GM21526 (cell line): ENCODE results near the gene IL21.
A peak's percentile ranks its signal among the peaks of the same experiment; 100 is the strongest.
"Not testable (repeated sequence)": the region's sequence is repeated elsewhere in the genome, so short reads cannot be mapped to it uniquely, and the experiment has no call there.

Experiments used
- ATAC-seq: cut with Tn5 transposase; IDR thresholded peaks from one replicate; pipeline ENCODE4 v1.9.1; 2021; ENCODE audit warnings: moderate library complexity; ENCODE audit not compliant: unreplicated experiment, low FRiP score

The IL21 gene

DNA sequence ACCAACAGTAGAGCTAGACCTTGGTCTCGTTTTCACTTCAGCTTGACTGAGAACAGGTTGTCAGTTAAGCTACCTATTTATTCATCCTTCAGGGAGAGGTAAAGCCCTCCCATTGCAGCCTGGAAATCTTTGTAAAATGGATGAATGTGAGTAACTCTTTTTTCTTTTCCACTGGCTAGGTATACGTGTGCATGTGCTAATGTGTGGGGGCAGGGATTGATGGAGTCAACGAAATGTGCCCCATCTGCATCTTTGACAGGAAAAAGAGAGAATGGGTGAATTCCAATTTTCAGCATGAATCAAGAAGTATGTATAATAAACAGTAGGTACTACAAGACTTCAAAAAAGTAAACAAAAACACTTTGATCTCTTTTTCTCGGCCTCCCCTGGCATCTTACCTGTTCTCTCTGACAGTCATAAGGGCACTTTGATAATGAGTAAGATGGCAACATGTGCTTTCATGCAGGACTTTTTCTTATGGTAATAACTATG, at the start of gene IL21:
Gene IL21, minus strand, starts transcription at position 51 of the 492 bp plus-strand sequence. CDS start 55 bp downstream, outside the sequence.
- ATAC-seq, result no peak

DNA sequence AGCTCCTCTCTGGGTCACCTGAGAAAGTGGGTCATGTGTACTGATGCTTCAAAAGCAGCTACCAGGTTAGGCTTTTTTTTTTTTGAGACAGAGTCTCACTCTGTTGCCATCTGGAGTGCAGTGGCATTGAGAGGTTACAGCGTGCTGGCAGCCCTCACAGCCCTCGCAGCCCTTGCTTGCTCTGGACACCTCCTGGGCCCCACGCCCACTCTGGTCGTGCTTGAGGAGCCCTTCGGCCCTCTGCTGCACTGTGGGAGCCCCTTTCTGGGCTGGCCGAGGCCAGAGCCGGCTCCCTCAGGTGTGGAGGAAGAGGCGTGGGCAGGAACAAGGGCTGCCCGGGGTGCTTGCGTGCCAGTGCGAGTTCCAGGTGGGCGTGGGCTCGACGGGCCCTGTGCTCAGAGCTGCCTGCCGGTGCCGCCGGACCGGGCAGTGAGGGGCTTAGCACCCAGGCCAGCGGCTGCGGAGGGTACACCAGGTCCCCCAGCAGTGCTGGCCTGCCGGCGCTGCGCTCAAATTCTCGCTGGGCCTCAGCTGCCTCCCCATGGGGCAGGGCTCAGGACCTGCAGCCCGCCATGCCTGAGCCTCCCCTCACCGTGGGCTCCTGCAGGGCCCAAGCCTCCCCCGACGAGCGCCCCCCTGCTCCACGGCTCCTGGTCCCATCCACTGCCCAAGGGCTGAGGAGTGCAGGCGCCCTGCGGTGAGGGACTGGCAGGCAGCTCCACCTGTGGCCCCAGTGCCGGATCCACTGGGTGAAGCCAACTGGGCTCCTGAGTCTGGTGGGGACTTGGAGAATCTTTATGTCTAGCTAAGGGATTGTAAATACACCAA, 49.3 kb upstream of the IL21 start:
- no peak for ATAC-seq

DNA sequence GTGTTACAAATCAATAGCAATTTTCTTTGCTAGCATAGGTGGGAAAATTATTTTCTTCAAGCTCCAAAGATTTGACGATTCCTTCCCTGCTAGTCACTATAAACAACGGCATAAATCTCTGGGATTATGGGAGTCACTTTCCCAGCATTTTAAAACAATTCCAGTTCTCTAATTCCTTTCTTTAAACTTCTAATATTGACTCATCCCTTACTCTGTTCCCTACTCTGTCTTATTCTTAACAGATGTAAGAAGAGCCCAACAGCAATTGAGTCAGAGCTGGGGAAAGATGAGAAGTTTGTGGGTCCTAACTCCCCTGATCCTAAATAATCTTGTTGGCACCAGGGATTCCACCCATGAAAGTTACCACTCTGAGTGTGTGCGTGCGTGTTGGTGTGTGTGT, 47.4 kb upstream of the IL21 start:
- ATAC-seq, result no peak

DNA sequence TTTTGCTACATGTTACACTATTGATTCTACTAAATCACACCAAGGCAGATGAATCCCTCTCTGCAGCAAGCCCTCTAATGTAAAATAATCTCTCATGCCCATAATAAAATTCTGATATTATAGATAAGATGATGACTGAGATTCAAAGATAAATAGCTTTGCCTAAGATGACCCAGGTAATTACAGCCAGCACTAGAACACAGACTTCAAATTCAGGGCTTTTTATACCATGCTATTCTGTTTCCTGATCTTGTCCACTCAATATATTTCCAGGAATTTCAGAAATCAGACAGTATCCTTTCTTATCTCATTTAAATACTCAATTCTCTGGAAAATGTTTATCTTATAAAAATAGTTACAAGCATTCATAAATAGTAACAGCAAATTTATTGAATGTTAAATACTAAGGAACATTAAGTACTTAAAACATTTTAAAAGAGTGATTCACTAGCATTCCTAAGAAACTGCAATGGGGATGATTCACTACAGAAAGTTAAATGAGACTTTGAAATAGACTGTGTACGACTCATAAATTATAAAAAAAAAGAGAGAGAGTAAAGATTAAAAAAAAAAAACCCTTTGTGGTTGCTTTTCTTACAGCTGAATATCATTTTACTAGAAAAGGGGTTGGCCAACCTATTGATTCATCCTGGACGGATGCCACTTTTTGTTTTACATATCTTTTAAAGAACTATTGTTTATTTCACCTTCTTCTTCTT, 45.8 kb upstream of the IL21 start:
- no peak for ATAC-seq

DNA sequence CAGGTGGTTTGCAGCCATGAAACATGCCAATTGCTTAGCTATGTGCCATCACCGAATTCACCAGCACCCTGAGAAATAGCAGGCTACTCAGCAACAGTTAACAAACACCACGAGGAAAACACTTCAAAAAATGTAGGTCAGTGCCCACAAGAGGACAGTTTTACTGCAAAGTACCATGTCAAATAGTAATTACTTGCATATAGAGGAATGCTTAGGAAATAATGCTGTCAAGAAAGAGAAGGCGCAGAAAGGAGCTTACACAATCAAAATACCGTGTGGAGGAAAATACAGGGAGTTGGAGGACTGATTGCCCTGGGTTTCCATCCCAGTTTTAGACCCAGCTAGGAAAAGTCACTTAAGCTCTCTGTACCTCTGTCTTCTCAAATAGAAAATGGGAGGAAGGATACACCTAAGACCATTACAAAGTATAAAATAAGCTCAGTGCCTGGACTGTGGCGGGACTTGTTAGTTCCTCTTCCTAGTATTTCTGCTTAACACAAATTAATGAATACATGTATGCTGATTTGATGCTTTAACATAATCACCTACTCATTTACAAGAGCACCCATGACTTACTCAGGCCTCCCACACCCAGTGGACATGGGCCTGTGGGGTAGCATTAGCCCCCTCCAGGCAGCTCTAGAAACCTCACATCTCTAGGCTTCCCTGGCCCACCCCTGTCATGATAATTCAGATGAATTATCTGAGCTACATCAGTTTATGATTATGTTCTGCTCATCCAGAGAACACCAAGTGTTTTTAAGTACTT, 44.5 kb upstream of the IL21 start:
- ATAC-seq, result no peak

DNA sequence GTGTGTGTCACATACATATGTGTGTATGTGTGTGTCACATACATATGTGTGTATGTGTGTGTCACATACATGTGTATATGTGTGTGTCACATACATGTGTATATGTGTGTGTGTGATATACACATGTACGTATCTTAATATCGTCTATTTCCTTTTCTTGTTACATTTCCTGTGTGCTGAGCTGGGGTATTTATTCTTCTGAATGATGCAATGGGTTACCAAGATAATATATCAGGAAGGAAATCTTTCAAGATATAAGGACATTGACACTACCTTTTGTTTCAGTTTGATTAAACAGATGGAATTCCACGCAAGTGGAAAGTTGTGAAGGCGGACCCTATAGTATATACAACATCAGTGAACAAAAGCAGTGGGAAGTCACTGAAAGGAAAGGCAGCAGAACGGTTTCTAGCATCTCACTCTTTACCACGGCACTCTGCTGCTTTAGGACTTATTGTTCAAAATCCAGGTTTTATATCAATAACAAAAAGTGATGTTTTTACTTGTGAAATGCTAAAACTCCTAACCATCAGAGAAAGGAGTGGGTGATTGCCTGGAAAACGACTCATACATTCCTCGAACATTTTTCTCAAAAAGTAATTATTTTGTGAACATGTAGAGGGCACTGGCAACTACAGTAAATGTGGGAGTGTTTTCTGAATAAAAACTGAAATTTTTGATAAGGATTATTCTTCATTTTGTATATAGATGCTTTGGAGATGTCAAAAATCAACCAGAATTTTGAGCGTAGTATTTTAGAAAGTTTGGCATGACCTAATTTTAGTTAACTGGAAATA, 43.1 kb upstream of the IL21 start:
- ATAC-seq, result no peak

DNA sequence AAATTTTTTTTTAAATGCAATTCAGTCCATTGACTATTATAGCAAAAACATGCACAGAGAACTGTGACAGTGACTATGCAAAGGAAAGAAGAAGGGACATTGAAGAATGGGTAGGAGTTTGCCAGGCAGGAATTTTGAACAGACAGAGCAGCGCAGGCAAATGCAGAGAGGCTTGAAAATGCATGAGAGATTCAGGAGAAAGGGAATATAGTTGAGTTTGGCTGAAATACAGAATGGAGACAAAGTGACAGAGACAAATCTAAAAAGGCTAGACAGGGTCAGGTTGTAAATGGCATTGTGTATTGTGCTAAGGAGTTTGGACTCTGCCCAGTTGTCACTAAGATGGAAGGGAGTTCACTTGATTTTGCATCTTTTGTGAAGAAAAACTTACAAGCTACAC, 42.4 kb upstream of the IL21 start:
- no peak for ATAC-seq

DNA sequence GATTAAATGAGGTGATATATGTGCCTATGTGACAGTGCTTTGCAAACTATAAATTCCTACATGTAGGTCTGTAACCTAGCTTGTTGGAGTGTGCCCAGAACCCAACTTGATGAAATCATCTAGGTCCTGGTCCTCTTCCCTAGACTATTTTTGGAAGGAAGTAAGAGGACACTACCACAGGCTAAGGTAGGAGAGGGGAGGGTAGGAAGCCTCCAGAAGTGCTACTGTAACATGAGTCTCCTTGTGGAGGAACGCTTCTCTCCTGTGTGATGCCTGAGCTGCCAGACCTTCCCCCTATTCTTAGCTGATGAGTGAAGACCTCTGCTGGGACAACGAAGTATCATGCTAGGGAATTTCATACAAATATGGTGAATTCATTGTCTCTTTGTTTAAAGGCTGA, 41.8 kb upstream of the IL21 start:
- no peak for ATAC-seq

DNA sequence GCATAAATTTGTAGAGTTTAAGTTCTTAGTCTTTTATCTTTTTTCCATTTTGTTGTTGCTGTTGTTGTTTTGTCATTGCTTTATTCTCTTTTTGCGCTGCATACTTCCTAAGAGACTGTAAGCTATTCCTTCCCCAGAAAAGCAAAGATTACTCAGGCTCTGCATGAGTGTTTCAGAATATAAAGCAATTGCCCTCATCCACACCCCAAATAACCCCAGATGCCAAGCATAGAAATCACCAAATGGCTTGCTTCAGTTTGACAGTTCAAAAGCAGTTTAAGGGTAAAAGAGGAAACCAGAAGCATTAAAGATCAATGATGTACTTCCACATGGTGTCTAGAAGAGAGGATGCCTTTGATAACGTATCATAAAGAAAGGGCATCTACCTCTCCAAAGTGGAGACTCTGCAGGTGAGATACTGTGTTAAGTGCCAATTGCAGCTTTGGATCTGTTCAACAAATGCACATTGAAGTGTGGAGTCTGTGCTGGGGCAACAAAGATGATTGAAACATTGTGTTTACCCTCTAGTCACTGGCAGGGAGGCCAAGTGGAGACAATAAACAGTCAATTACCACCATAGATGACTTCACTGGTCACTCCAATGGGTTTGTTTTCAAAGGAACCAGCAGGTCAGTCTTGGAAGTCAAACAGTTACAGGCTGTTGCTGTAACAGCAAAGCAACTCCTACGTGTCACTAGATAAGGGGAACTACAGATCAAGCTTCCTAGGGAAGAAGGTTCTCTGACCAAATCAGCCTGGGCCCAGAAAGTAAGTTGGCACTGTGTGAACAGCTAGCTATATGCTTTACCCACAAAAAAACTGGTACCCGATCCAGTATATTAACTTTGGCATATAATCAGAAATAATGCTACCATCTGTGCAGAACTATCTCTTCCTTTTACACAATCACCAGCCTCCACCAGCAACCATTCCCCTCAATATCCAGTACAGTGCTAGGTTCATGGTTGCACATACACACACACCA, 40.6 kb upstream of the IL21 start:
- ATAC-seq, result no peak

DNA sequence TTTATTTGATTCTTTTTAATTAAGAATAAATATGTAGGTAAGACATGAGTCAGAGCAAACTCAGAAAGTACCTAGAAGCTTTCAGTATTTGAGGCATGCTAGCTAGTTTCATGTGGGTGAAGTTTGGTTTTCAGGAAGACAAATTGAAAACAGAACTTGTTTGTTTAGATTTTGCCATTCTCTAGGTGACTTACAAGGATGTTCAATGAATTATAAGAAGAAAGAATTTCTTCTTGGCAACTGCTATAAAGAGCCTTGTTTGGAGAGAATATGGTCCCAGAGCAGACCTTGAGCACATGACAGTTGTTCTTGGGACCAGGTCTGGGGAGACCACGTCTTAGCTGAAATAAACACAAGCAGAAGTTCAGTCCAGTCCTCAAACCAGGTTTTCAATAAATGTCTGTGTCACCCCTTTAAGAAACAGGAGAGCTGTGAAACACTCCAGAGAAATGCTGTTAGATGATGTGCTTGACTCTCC, 38.0 kb upstream of the IL21 start:
- ATAC-seq, result peak; percentile 94

DNA sequence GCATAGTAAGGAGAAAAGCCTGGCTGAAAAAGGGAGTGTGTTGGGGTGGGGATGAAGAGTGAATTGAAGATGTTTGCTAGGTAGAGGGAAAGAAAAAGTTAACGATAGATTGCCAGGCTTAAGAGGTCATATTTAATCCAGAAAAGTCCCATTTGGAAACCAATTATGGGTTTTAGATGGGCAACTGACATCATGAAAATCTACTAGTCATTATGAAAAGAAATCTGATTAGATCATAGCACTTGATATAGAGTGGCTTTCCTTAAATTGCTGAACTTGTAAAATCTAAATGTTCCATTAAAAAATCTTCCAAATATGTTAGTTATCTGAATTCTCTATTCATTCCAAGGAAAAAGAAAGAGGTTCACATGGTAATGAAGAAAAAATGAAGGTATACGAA, 37.5 kb upstream of the IL21 start:
- no peak for ATAC-seq

DNA sequence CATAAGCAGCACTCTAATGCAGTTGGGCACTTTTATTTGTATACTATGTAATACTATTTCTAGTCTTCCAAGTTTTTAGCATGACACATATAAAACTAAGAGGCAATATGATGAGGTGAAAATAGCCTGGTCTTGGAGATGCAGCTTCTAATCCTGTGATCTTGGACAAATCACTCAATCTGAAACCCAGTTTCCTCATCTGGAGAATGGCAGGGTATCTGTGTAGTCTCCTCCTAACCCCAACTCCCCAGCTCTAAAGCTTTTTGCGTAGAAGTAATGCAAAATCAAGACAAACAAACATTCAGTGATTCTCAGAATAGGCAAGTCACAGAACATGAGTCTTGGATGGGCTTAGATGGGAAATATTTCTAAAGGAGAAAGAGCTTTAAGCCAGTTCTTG, 36.7 kb upstream of the IL21 start:
- no peak for ATAC-seq

DNA sequence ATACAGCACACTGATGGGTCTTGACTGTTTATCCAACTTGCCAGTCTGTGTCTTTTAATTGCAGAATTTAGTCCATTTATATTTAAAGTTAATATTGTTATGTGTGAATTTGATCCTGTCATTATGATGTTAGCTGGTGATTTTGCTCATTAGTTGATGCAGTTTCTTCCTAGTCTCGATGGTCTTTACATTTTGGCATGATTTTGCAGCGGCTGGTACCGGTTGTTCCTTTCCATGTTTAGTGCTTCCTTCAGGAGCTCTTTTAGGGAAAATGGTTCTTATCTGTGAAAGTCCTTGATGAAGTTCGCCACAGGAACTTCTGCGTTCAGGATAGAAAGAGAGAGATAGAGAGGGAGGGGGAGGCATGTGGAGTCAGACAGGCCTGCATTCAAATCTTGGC, 35.7 kb upstream of the IL21 start:
- not testable (repeated sequence) for ATAC-seq

DNA sequence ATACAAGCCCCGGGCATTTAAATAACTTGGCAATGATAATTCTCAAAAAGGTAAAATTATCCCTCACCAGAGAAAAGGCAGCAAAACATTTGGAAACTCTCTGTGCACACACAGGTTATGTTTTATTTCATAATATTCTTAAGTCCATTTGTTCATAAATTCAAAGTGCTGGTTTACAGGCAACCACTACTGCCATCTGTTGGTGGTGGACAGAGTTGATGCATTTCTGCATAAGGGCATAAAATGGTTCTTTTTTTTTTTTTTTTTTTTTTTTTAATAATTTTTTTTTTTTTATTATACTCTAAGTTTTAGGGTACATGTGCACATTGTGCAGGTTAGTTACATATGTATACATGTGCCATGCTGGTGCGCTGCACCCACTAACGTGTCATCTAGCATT, 31.5 kb upstream of the IL21 start:
- no peak for ATAC-seq

DNA sequence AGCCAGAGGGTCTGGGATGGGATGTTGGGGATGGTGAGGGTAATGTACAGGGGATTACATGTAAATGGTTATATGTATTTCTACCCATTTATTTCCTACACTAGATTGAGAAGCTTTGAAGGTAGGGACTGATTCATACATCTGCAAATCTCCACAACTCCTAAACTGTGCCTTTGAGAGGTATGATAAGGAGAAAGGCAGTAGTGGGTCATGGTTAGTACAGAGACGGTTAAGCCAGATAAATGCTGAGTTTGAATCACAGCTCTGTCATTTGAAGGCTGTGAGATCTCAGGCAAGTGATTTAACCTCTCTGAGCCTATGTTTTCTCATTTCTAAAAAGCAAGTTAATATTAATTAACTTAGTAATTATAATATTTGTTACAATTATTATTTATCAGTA, 29.3 kb upstream of the IL21 start:
- ATAC-seq, result no peak

DNA sequence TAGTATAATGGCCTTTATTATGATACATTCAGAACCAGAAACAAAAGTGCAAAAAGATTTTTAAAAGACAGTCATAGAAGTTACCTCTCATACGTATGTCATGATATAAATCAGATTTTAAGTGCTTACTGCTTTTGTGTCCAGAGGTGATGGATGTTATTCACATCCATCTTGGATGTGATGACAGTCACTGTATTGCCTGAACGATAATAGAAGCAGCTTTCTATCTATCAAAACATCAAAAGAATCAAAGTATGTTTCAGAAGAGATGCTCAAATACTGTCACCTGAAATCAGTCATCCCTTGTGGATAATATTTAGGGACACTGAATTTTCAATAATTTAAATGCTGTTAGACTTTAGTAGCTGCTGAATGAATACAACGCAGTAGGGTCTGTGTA, 26.8 kb upstream of the IL21 start:
- ATAC-seq, result no peak

DNA sequence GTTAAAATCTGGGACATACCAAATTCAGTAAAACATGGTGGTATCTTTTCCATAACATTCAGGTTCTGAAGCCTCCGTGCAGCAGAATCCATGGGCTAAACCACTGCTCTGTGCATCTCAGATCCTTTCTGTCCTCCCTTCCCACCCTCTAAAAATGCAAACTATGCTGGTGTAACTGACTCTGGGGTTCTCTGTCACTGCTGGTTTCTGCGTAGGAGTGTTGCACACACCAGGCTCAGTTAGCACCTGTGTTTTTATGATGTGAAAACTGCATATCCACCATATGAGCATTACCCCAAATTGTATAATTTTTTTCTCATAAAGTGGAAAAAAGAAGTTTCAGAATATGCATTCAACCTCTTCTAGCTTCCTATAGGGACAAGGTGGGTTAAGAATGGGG, 22.4 kb upstream of the IL21 start:
- peak; percentile 59 for ATAC-seq

DNA sequence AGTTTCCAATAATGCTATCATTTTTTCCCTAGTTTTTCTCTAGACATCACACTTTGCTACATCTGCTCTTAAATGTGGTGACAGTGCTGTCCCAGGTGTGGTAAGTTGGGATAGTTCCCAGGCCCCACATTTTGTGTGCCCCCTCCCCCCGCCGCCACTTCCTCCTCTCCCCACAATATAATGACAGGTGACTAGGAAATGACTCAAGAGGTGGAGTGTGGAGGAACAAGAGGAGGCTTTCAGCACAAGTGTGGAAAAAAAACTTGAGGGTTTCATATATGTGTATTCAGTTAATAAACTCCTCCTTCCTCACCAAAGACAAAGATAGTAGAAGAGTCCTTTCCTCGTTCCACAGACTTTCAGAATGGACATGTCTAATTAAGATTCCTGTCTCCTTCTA, 18.3 kb upstream of the IL21 start:
- no peak for ATAC-seq

DNA sequence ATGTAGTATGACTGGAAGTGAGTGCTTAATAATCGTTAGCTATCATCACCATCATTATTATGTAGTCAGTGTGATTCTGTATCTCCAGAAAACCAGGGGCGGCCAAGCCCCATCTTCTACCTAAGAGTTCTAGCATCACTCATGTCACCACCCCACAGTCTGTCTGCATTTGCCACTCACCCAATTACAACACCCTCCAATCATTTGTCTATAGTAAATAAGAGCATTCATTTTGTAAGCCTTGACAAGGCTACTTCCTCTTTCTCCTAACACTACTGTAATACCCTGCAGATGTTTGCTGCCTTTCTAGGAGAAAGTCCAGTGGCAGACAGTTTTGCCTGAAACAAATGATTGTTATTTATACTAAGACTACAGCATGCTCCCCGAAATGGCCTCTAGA, 15.8 kb upstream of the IL21 start:
- peak; percentile 66 for ATAC-seq
